Stimulated activated CD8-positive, alpha-beta memory T cell treated with anti-CD3 and anti-CD28 coated beads, Interleukin-7, amount 100 ng/mL, for 24 hours (primary cell): ENCODE results near the gene PLOD3.

Experiments used
- DNase-seq: peaks from one replicate; pipeline ENCODE4 v3.0.0-alpha.2; 2020; ENCODE audit warnings: low read depth

Gene PLOD3

GRCh38 chr7:101164071-101164840 lies 53.1 kb downstream of the PLOD3 start:
- no peak for DNase-seq

- DNase-seq = no peak
Measured at GRCh38 chr7:101163279-101164070, 53.9 kb downstream of the PLOD3 start.

GRCh38 chr7:101162551-101163278 lies 54.7 kb downstream of the PLOD3 start:
- DNase-seq = no peak

- no peak for DNase-seq
Measured at GRCh38 chr7:101161692-101162471, 55.5 kb downstream of the PLOD3 start.

GRCh38 chr7:101160910-101161309 lies 56.5 kb downstream of the PLOD3 start:
- no peak for DNase-seq

GRCh38 chr7:101159696-101160674 lies 57.4 kb downstream of the PLOD3 start:
- no peak for DNase-seq

GRCh38 chr7:101156866-101157589 lies 60.4 kb downstream of the PLOD3 start:
- no peak for DNase-seq

GRCh38 chr7:101156277-101156676 lies 61.1 kb downstream of the PLOD3 start:
- no peak for DNase-seq
